Measurements from ENCODE around the gene OR52N4. TPM values are rescaled to one million over a fixed set of nuclear protein-coding genes. Genes with fewer than 3 reads are reported as not detected.

The OR52N4 gene
- total RNA-seq, 2 donors from 2014 or later: not detected

DNA sequence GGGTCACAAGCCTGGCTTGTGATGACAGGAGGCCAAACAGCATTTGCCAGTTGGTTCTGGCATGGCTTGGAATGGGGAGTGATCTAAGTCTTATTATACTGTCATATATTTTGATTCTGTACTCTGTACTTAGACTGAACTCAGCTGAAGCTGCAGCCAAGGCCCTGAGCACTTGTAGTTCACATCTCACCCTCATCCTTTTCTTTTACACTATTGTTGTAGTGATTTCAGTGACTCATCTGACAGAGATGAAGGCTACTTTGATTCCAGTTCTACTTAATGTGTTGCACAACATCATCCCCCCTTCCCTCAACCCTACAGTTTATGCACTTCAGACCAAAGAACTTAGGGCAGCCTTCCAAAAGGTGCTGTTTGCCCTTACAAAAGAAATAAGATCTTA is 17.0 kb upstream of the OR52N4 start:
- Histone ChIP-seq H3K27me3 (replicated peaks; ENCODE audit: insufficient read depth) (no peaks in the 10 kb centered on the region), H3K27ac (no peak overlapping the region), H3K4me3 (no peak overlapping the region), H3K4me1 (replicated peaks) (no peaks in the 10 kb centered on the region), H3K36me3 (no peaks in the 10 kb centered on the region), H3K9me3 (no peaks in the 10 kb centered on the region)
- DNase-seq (ENCODE audit: low spot score): no peak
- TF ChIP-seq CTCF (IDR thresholded peaks at IDR 0.05) (no peak), POLR2AphosphoS5 (IDR thresholded peaks at IDR 0.05) (no peak), POLR2A (IDR thresholded peaks at IDR 0.05) (no peak)
- intact Hi-C loops (cut with DNase I): no loop called here

DNA sequence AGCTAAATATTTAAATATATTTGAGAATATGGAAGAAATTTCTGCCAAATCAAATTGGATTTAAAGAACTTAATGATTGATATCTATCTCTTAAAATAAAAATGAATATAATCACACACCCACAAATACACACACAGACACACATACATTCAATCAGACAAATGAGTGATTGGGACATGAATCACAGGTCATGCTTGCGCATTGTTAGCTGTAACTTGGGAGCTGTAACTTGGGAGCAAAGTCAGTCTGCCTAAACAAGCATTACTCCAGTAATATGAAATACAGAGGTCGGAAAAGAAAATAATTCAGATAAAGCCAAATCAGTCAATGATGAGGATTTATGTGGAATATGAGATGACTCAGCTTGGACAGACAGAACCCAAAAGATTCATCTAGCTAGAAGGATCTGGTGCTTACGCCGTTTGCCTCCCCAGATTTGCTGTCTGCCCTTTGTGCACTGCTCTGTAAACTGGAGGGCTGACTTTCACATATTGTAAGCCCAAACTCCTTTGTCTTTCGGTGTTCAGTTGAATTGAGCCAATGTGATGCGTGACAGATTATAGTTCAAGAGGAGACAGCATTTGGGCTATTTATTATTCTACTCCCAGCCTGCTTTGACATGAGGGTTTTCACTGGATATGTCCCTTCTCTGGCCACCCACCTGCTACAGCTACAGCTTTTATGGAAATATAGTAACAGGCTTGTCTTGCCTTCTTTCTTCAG is 16.2 kb upstream of the OR52N4 start:
- no peak overlapping the region for H3K27ac ChIP-seq
- 77% methylated on average over 6 of the region's 6 CpGs for WGBS
- no peak for DNase-seq (ENCODE audit: low spot score)
- no peaks in the 10 kb centered on the region for H3K4me1 ChIP-seq (replicated peaks)
- H3K36me3 ChIP-seq: no peaks in the 10 kb centered on the region
- H3K4me3 ChIP-seq: no peak overlapping the region
- no peaks in the 10 kb centered on the region for H3K9me3 ChIP-seq
- intact Hi-C loops (cut with DNase I): no loop called here
- no peak for TF ChIP-seq CTCF (IDR thresholded peaks at IDR 0.05)
- no peak for TF ChIP-seq POLR2A (IDR thresholded peaks at IDR 0.05)
- TF ChIP-seq POLR2AphosphoS5 (IDR thresholded peaks at IDR 0.05): no peak
- H3K27me3 ChIP-seq (replicated peaks; ENCODE audit: insufficient read depth): no peaks in the 10 kb centered on the region

- no peak for DNase-seq (ENCODE audit: low spot score)
- no peaks in the 10 kb centered on the region for H3K27me3 ChIP-seq (replicated peaks; ENCODE audit: insufficient read depth)
- H3K4me3 ChIP-seq: no peak overlapping the region
- WGBS: 56% methylated on average over 1 of the region's 1 CpG
- H3K27ac ChIP-seq: no peak overlapping the region
- no peaks in the 10 kb centered on the region for H3K36me3 ChIP-seq
- H3K9me3 ChIP-seq: no peaks in the 10 kb centered on the region
- no peaks in the 10 kb centered on the region for H3K4me1 ChIP-seq (replicated peaks)
- TF ChIP-seq CTCF (IDR thresholded peaks at IDR 0.05) (no peak), POLR2AphosphoS5 (IDR thresholded peaks at IDR 0.05) (no peak), POLR2A (IDR thresholded peaks at IDR 0.05) (no peak)
- intact Hi-C loops (cut with DNase I): no loop called here
These were observed 15.6 kb upstream of the OR52N4 start for GRCh38 chr11:5738431-5738830.

- Histone ChIP-seq H3K27me3 (replicated peaks; ENCODE audit: insufficient read depth) (no peaks in the 10 kb centered on the region), H3K36me3 (no peaks in the 10 kb centered on the region), H3K9me3 (no peaks in the 10 kb centered on the region), H3K27ac (no peak overlapping the region), H3K4me3 (no peak overlapping the region), H3K4me1 (replicated peaks) (no peaks in the 10 kb centered on the region)
- TF ChIP-seq POLR2A (IDR thresholded peaks at IDR 0.05) (no peak), POLR2AphosphoS5 (IDR thresholded peaks at IDR 0.05) (no peak), CTCF (IDR thresholded peaks at IDR 0.05) (no peak)
- WGBS: 92% methylated on average over 3 of the region's 3 CpGs
- no peak for DNase-seq (ENCODE audit: low spot score)
- intact Hi-C loops (cut with DNase I): no loop called here
These were observed 7.4 kb upstream of the OR52N4 start for GRCh38 chr11:5746614-5747013.

- 82% methylated on average over 3 of the region's 3 CpGs for WGBS
- intact Hi-C loops (cut with DNase I): no loop called here
These were observed 4.2 kb upstream of the OR52N4 start for GRCh38 chr11:5749836-5750235.

More at GRCh38 chr11:5749836-5750235, 4.2 kb upstream of the OR52N4 start:
- Histone ChIP-seq H3K36me3 (no peaks in the 10 kb centered on the region), H3K27me3 (replicated peaks; ENCODE audit: insufficient read depth) (no peaks in the 10 kb centered on the region), H3K9me3 (no peaks in the 10 kb centered on the region), H3K4me3 (no peak overlapping the region), H3K27ac (no peak overlapping the region), H3K4me1 (replicated peaks) (no peaks in the 10 kb centered on the region)
- TF ChIP-seq POLR2AphosphoS5 (IDR thresholded peaks at IDR 0.05) (no peak), CTCF (IDR thresholded peaks at IDR 0.05) (no peak), POLR2A (IDR thresholded peaks at IDR 0.05) (no peak)
- no peak for DNase-seq (ENCODE audit: low spot score)
